SK-N-SH (cell line): ENCODE measurements around the gene USP28. TPM values are rescaled to one million over a fixed set of nuclear protein-coding genes. Genes with fewer than 3 reads are reported as not detected.

Experiments used
- CTCF ChIA-PET: fragments of 300-600, 350-600 bp; formaldehyde crosslinking; extraction: SDS; loops from one replicate; lab custom pipeline; 2021; lab: Yijun Ruan, JAX
- POLR2A ChIA-PET: fragments of 350-600 bp; sonication (Branson Sonifier 250); formaldehyde crosslinking; extraction: SDS; loops from one replicate; lab custom pipeline; 2020; ENCODE audit warnings: antibody characterized with exemption, inconsistent platforms; lab: Yijun Ruan, JAX
- DNase-seq: peaks from one replicate; pipeline ENCODE4 v3.0.0; 2012
- H2AFZ ChIP-seq: fragments of 200-600 bp; sonication (generic); 2 replicates; pipeline ENCODE4 v1.8.1; 2016; ENCODE audit warnings: antibody characterized with exemption, mild to moderate bottlenecking, low read depth
- H3F3A ChIP-seq: fragments of 200-600 bp; sonication (generic); replicated peaks from 2 replicates; pipeline ENCODE3; 2016; ENCODE audit warnings: antibody characterized with exemption, mild to moderate bottlenecking; ENCODE audit not compliant: insufficient read depth
- H3K27ac ChIP-seq, 2 experiments: fragments of 200-500 bp in 1 of 2; fragments of 200-600 bp in 1 of 2; sonication (Bioruptor generic) in 1 of 2; sonication (generic), shearing (Covaris generic) in 1 of 2; 2 replicates each; pipeline versions ENCODE4 v1.5.1 to v1.6.1; 2014 to 2016; ENCODE audit warnings: low read depth in 2 of 2, inconsistent platforms in 1 of 2, low read length in 1 of 2, mild to moderate bottlenecking in 1 of 2, mixed read lengths in 1 of 2
- H3K27me3 ChIP-seq: fragments of 200-600 bp; sonication (generic), shearing (Covaris generic); 2 replicates; pipeline ENCODE4 v1.6.1; 2016; ENCODE audit warnings: mixed run types; ENCODE audit not compliant: insufficient read depth
- H3K36me3 ChIP-seq, 2 experiments: fragments of 200-500 bp in 1 of 2; fragments of 200-600 bp in 1 of 2; sonication (Bioruptor generic) in 1 of 2; sonication (generic) in 1 of 2; replicated peaks in 1 of 2; 2 replicates each; pipeline versions ENCODE3 to v1.5.1; 2014 to 2016; ENCODE audit warnings: low read length in 1 of 2, mild to moderate bottlenecking in 1 of 2; ENCODE audit not compliant: insufficient read depth in 2 of 2, control insufficient read depth in 1 of 2
- H3K4me1 ChIP-seq, 2 experiments: fragments of 200-500 bp in 1 of 2; fragments of 200-600 bp in 1 of 2; sonication (Bioruptor generic) in 1 of 2; sonication (generic), shearing (Covaris generic) in 1 of 2; 2 replicates each; pipeline versions ENCODE4 v1.5.1 to v1.6.1; 2014 to 2016; ENCODE audit warnings: low read depth in 1 of 2, low read length in 1 of 2, mixed run types in 1 of 2; ENCODE audit not compliant: insufficient read depth in 2 of 2, control insufficient read depth in 1 of 2
- H3K4me2 ChIP-seq: fragments of 200-600 bp; sonication (generic), shearing (Covaris generic); 2 replicates; pipeline ENCODE4 v1.6.1; 2017; ENCODE audit warnings: mixed run types
- H3K4me3 ChIP-seq, 2 experiments: fragments of 200-500 bp in 1 of 2; fragments of 200-600 bp in 1 of 2; sonication (Bioruptor generic) in 1 of 2; sonication (generic), shearing (Covaris generic) in 1 of 2; 2 replicates each; pipeline versions ENCODE4 v1.5.1 to v1.8.1; 2014 to 2016; ENCODE audit warnings: low read depth in 2 of 2, inconsistent platforms in 1 of 2, low read length in 1 of 2, mild to moderate bottlenecking in 1 of 2, mixed read lengths in 1 of 2, moderate library complexity in 1 of 2
- H3K79me2 ChIP-seq: fragments of 200-600 bp; sonication (generic); 2 replicates; pipeline ENCODE4 v1.8.1; 2017; ENCODE audit warnings: mild to moderate bottlenecking; ENCODE audit not compliant: insufficient read depth
- H3K9ac ChIP-seq: fragments of 200-600 bp; sonication (generic); 2 replicates; pipeline ENCODE4 v1.6.1; 2017; ENCODE audit warnings: mixed run types
- H3K9me2 ChIP-seq: fragments of 200-600 bp; sonication (generic); 2 replicates; pipeline ENCODE4 v1.6.1; 2017; ENCODE audit warnings: mixed run types
- H3K9me3 ChIP-seq: fragments of 200-600 bp; sonication (generic); 2 replicates; pipeline ENCODE4 v1.6.1; 2017; ENCODE audit warnings: mixed run types, mild to moderate bottlenecking, moderate library complexity
- H4K20me1 ChIP-seq: fragments of 200-600 bp; sonication (generic); 2 replicates; pipeline ENCODE4 v1.6.1; 2017; ENCODE audit warnings: mild to moderate bottlenecking, mixed run types; ENCODE audit not compliant: insufficient read depth
- CHD2 ChIP-seq: fragments of 150-350 bp; IDR thresholded peaks from 2 replicates; pipeline ENCODE4 v1.6.1; 2018; ENCODE audit warnings: low read length; ENCODE audit not compliant: partially characterized antibody
- ELF1 ChIP-seq: IDR thresholded peaks from 2 replicates; pipeline ENCODE4 v1.4.0; 2012
- EZH2phosphoT487 ChIP-seq: fragments of 200-600 bp; sonication (generic); IDR thresholded peaks from 2 replicates; pipeline ENCODE4 v1.6.1; 2017; ENCODE audit warnings: low read depth, mixed run types, mild to moderate bottlenecking, antibody characterized with exemption, moderate library complexity, borderline replicate concordance
- FOSL2 ChIP-seq: IDR thresholded peaks from 2 replicates; pipeline ENCODE4 v1.4.0; 2012; ENCODE audit warnings: low read depth, mild to moderate bottlenecking, moderate library complexity, borderline replicate concordance
- GABPA ChIP-seq: IDR thresholded peaks from 2 replicates; pipeline ENCODE4 v1.4.0; 2012; ENCODE audit warnings: low read depth, mild to moderate bottlenecking
- MEF2A ChIP-seq: IDR thresholded peaks from 2 replicates; pipeline ENCODE4 v1.4.0; 2012; ENCODE audit warnings: low read depth, borderline replicate concordance
- MXI1 ChIP-seq: IDR thresholded peaks from 2 replicates; pipeline ENCODE4 v1.6.1; 2012; ENCODE audit warnings: mild to moderate bottlenecking, low read depth, low read length, improper control_type of control experiment
- NFIC ChIP-seq: IDR thresholded peaks from 2 replicates; pipeline ENCODE4 v1.4.0; 2012; ENCODE audit warnings: borderline replicate concordance
- NRF1 ChIP-seq: IDR thresholded peaks from 2 replicates; pipeline ENCODE4 v1.6.1; 2012; ENCODE audit warnings: low read depth, mild to moderate bottlenecking, low read length
- RFX5 ChIP-seq: IDR thresholded peaks from 2 replicates; pipeline ENCODE4 v1.6.1; 2012; ENCODE audit warnings: mild to moderate bottlenecking, improper control_type of control experiment, low read length
- SMC3 ChIP-seq: IDR thresholded peaks from 2 replicates; pipeline ENCODE4 v1.6.1; 2012; ENCODE audit warnings: low read depth, low read length, improper control_type of control experiment
- TCF12 ChIP-seq: IDR thresholded peaks from 2 replicates; pipeline ENCODE4 v1.4.0; 2012
- WGBS: methylation state at CpG from one replicate; pipeline ENCODE4 v1.1.6; 2017; ENCODE audit warnings: low lambda C conversion rate; 5-methylcytosine and 5-hydroxymethylcytosine counted together
- polyA plus RNA-seq, 3 experiments: library from polyadenylated mRNA; depleted of rRNA; stranded (reverse); fragments of >200 nt; gene quantifications; 2 replicates each; pipeline ENCODE4 v1.2.3, GENCODE V29; 2012
- TF ChIP-seq, protein P1 (sequence below): IDR thresholded peaks from 2 replicates; pipeline ENCODE4 v1.4.0; 2012; ENCODE audit warnings: low read depth, borderline replicate concordance
- TF ChIP-seq, protein P2 (sequence below): fragments of 150-350 bp; IDR thresholded peaks from 2 replicates; pipeline ENCODE4 v1.6.1; 2016; ENCODE audit warnings: mild to moderate bottlenecking, low read depth, low read length
- TF ChIP-seq, protein P3 (sequence below): fragments of 150-350 bp; IDR thresholded peaks from 2 replicates; pipeline ENCODE4 v1.6.1; 2017; ENCODE audit warnings: antibody characterized with exemption, low read length, low read depth, borderline replicate concordance

Gene USP28
- polyA plus RNA-seq, 1 of the 3 experiments (the other 2 are of a cell fraction) = 20.0 TPM

DNA sequence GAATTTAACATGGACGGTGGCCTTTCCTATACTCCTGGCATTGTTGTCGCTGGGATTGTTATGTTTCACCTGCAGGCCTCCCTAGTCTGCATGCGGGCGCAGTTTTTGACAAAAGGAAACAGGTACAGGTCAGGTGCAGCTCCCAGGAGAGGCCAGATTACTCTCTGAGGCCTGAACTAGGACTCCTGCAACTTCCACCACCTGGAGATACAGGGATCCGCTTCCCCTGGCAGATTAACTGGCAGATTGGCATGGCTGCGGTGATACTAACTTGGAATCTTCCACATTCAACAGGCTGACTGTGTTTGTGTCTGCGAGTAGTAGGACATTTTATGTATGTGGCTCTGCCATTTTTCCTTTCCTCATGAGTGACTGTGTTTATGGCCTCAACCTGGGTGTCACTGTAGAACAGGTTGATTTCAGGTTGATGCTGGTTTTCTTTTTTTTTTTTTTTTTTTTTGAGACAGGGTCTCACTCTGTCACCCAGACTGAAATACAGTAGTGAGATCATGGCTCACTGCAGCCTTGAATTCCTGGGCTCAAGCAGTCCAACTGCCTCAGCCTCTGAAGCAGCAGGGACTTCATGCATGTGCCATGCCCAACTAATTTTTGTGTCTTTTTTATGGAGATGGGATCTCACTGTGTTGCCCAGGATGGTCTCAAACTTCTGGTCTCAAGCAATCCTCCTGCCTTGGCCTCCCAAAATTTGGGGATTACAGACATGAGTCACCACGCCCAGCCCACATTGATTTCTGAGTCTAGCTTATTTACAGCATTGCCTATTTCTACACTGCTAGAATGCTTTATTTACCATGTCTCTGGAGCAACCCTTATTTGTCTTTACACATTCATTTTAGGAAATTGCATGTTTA lies 1.7 kb upstream of the USP28 start:
- no peak overlapping the region for H3K4me2 ChIP-seq
- TF ChIP-seq, protein P1, sequence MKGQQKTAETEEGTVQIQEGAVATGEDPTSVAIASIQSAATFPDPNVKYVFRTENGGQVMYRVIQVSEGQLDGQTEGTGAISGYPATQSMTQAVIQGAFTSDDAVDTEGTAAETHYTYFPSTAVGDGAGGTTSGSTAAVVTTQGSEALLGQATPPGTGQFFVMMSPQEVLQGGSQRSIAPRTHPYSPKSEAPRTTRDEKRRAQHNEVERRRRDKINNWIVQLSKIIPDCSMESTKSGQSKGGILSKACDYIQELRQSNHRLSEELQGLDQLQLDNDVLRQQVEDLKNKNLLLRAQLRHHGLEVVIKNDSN = no peak
- TF ChIP-seq RFX5 (no peak), CHD2 (no peak), ELF1 (no peak), FOSL2 (no peak), NFIC (no peak), NRF1 (no peak), SMC3 (no peak), MEF2A (no peak), TCF12 (no peak), MXI1 (no peak), EZH2phosphoT487 (no peak), GABPA (no peak)
- TF ChIP-seq, protein P2, sequence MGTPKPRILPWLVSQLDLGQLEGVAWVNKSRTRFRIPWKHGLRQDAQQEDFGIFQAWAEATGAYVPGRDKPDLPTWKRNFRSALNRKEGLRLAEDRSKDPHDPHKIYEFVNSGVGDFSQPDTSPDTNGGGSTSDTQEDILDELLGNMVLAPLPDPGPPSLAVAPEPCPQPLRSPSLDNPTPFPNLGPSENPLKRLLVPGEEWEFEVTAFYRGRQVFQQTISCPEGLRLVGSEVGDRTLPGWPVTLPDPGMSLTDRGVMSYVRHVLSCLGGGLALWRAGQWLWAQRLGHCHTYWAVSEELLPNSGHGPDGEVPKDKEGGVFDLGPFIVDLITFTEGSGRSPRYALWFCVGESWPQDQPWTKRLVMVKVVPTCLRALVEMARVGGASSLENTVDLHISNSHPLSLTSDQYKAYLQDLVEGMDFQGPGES = no peak
- TF ChIP-seq, protein P3, sequence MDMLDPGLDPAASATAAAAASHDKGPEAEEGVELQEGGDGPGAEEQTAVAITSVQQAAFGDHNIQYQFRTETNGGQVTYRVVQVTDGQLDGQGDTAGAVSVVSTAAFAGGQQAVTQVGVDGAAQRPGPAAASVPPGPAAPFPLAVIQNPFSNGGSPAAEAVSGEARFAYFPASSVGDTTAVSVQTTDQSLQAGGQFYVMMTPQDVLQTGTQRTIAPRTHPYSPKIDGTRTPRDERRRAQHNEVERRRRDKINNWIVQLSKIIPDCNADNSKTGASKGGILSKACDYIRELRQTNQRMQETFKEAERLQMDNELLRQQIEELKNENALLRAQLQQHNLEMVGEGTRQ = no peak
- peaks cover 8 to 10% of the 10 kb centered on the region in 2 experiments; a peak in 3 of 4 replicates for H3K4me1 ChIP-seq
- no peak overlapping the region for H3K4me3 ChIP-seq
- no peaks in the 10 kb centered on the region for H3F3A ChIP-seq
- no peaks in the 10 kb centered on the region for H4K20me1 ChIP-seq
- H3K9me3 ChIP-seq = no peaks in the 10 kb centered on the region
- 91% methylated on average over 6 of the region's 8 CpGs for WGBS
- ChIA-PET POLR2A (no interaction called here), CTCF (interaction anchor here (1.3 to 1.6 kb wide), 2 partner anchors 19 to 384 kb away, joined by 4 to 7 read pairs; no protein-coding TSS in a partner anchor)
- H3K27me3 ChIP-seq = no peaks in the 10 kb centered on the region
- DNase-seq = no peak
- H2AFZ ChIP-seq = no peak overlapping the region
- no peak overlapping the region for H3K27ac ChIP-seq
- peaks cover 31% of the 10 kb centered on the region; the same call in 1 of the 2 replicates for H3K79me2 ChIP-seq
- no peak overlapping the region for H3K9ac ChIP-seq
- H3K9me2 ChIP-seq = no peaks in the 10 kb centered on the region
- no peaks in the 10 kb centered on the region for H3K36me3 ChIP-seq
